ENCODE measurements around the gene LIMS4. TPM values are rescaled to one million over a fixed set of nuclear protein-coding genes. Genes with fewer than 3 reads are reported as not detected.
"Not testable (repeated sequence)": the region's sequence is repeated elsewhere in the genome, so short reads cannot be mapped to it uniquely, and the experiment has no call there.

LIMS4 gene
- total RNA-seq, 1 experiment from 2014 or later = 1.1 TPM

DNA sequence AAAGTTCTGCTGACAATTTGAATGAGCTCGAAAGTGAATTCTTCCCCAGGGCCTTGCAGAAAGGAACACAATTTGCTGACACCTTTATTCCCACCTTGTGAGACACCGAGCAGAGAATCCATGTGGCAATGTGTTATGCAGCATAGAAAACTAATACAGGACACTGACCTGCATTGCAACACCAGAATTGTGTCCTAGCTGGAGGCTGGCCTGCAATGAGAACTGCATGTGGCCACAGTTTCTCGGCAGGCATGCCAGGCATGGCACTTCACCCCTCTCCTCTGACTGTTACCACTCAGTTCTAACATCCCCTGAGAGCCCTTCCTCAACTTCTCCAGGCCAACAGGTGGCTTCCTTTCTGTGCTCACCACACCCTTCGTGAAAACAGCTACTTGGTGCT is 46.9 kb downstream of the LIMS4 start:
- ATAC-seq; H3K9me2 ChIP-seq (ENCODE audit: insufficient read depth); RAD21 ChIA-PET (ENCODE audit: low non-redundant PET in 1 of 2, low total read pairs in 2 of 2, uncharacterized antibody in 2 of 2, unreplicated experiment in 2 of 2); H3K9me3 ChIP-seq (ENCODE audit: control insufficient read depth in 1 of 2, insufficient read depth in 1 of 2, low read depth in 1 of 2, low read length in 2 of 2); H3K4me2 ChIP-seq (ENCODE audit: low read length); H3K27ac ChIP-seq (ENCODE audit: low read depth, low read length); BruUV-seq (replicated peaks); intact Hi-C loops (cut with micrococcal nuclease); H3K9ac ChIP-seq (ENCODE audit: low read length); H4K20me1 ChIP-seq (ENCODE audit: insufficient read depth); POLR2A ChIA-PET; CTCF ChIA-PET; H2AFZ ChIP-seq (ENCODE audit: low read depth, low read length, poor library complexity, severe bottlenecking); H3K4me1 ChIP-seq (ENCODE audit: control insufficient read depth in 1 of 2, insufficient read depth in 2 of 2, low read length in 2 of 2); DNase-seq (ENCODE audit: low read depth, low spot score); H3K79me2 ChIP-seq (ENCODE audit: insufficient read depth, low read length); H3K36me3 ChIP-seq (ENCODE audit: control insufficient read depth in 1 of 2, insufficient read depth in 2 of 2, low read length in 2 of 2); H3K27me3 ChIP-seq (ENCODE audit: insufficient read depth, low read length); H3K4me3 ChIP-seq (replicated peaks in 1 of 2; ENCODE audit: low read depth in 1 of 2, low read length in 2 of 2): not testable (repeated sequence)

DNA sequence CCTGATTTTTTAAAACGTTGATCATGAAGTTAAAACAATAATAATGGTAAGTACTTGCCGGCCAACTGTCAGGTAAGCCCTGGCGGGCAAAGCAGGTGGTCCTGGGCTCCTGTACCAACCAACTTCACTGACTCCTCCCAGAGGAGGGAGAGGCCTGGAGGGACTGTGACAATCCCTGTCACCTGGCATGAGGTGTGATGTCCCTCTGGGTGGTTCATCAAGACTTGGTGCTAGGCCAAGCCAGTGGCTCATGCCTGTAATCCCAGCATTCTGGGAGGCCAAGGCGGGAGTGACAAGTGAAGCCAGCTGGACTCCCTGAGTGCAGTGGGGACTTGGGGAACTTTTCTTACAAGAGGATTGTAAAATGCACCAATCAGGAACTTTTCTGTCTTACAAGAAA is 48.2 kb downstream of the LIMS4 start:
- H3K4me2 ChIP-seq (ENCODE audit: low read length); BruUV-seq (replicated peaks); DNase-seq (ENCODE audit: low read depth, low spot score); RAD21 ChIA-PET (ENCODE audit: low non-redundant PET in 1 of 2, low total read pairs in 2 of 2, uncharacterized antibody in 2 of 2, unreplicated experiment in 2 of 2); H3K79me2 ChIP-seq (ENCODE audit: insufficient read depth, low read length); H2AFZ ChIP-seq (ENCODE audit: low read depth, low read length, poor library complexity, severe bottlenecking); POLR2A ChIA-PET; H3K9me2 ChIP-seq (ENCODE audit: insufficient read depth); ATAC-seq; H3K4me3 ChIP-seq (replicated peaks in 1 of 2; ENCODE audit: low read depth in 1 of 2, low read length in 2 of 2); H3K27me3 ChIP-seq (ENCODE audit: insufficient read depth, low read length); H4K20me1 ChIP-seq (ENCODE audit: insufficient read depth); CTCF ChIA-PET; H3K9me3 ChIP-seq (ENCODE audit: control insufficient read depth in 1 of 2, insufficient read depth in 1 of 2, low read depth in 1 of 2, low read length in 2 of 2); H3K9ac ChIP-seq (ENCODE audit: low read length); H3K27ac ChIP-seq (ENCODE audit: low read depth, low read length); H3K36me3 ChIP-seq (ENCODE audit: control insufficient read depth in 1 of 2, insufficient read depth in 2 of 2, low read length in 2 of 2); intact Hi-C loops (cut with micrococcal nuclease); H3K4me1 ChIP-seq (ENCODE audit: control insufficient read depth in 1 of 2, insufficient read depth in 2 of 2, low read length in 2 of 2): not testable (repeated sequence)

DNA sequence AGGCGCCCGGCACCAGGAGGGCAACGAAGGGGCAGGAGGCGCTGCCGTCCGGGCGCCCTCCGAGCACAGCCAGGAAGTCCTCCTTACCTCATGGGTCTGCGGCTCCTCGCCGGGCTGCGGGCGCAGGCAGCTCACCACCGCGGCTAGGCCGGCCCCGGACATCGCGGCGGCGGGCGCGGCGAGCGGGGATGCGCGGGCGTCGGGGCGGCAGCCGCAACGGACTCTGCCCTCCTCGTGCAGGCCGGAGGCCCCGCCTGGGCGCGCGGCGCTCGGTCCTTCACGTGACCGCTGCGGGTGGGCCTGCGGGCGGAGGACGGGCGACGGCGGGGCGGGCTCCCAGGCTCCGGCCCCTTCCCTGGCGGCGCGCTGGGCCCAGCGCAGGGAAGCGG is 49.0 kb downstream of the LIMS4 start:
- BruUV-seq (replicated peaks); H3K27me3 ChIP-seq (ENCODE audit: insufficient read depth, low read length); H2AFZ ChIP-seq (ENCODE audit: low read depth, low read length, poor library complexity, severe bottlenecking); POLR2A ChIA-PET; H3K27ac ChIP-seq (ENCODE audit: low read depth, low read length); CTCF ChIA-PET; H4K20me1 ChIP-seq (ENCODE audit: insufficient read depth); RAD21 ChIA-PET (ENCODE audit: low non-redundant PET in 1 of 2, low total read pairs in 2 of 2, uncharacterized antibody in 2 of 2, unreplicated experiment in 2 of 2); H3K36me3 ChIP-seq (ENCODE audit: control insufficient read depth in 1 of 2, insufficient read depth in 2 of 2, low read length in 2 of 2); H3K4me3 ChIP-seq (replicated peaks in 1 of 2; ENCODE audit: low read depth in 1 of 2, low read length in 2 of 2); H3K4me1 ChIP-seq (ENCODE audit: control insufficient read depth in 1 of 2, insufficient read depth in 2 of 2, low read length in 2 of 2); H3K4me2 ChIP-seq (ENCODE audit: low read length); H3K9ac ChIP-seq (ENCODE audit: low read length); intact Hi-C loops (cut with micrococcal nuclease); H3K79me2 ChIP-seq (ENCODE audit: insufficient read depth, low read length); ATAC-seq; H3K9me2 ChIP-seq (ENCODE audit: insufficient read depth); H3K9me3 ChIP-seq (ENCODE audit: control insufficient read depth in 1 of 2, insufficient read depth in 1 of 2, low read depth in 1 of 2, low read length in 2 of 2); DNase-seq (ENCODE audit: low read depth, low spot score): not testable (repeated sequence)

DNA sequence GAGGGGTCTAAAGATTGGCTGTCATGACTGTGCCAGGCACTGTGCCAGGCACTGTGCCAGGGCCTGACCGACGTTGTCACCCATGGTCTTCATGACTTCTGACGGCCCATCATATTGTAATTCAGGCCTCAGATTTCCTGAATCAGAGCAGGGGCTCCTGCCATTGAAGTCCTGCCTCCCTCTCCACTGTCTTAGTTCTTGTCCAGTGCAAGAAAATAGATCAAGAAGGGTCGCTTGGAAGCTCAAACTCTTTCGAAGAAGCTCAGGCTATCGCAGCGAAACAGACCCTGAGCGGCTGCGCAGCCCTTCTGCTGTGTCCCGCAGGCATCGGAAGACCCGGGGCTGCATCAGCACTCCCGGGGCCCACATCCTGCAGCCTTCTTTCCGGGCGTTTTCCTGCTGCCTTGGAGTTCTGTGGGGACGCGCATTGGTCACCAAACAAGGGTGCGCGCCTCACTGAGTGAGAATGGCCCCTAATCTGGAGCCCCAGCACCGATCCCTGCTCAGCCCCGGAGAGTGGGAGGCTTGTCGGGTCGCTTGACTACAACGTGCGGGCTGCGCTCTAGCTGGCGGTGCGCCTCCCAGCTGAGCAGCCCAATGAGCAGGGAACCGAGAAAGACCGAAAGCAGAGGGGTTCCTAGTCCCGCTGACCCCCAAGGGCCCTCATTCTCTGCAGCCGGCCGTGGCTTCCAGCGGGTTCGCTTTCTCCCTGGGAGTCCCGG is 49.6 kb downstream of the LIMS4 start:
- H3K4me1 ChIP-seq (ENCODE audit: control insufficient read depth in 1 of 2, insufficient read depth in 2 of 2, low read length in 2 of 2); H3K27me3 ChIP-seq (ENCODE audit: insufficient read depth, low read length); H3K4me2 ChIP-seq (ENCODE audit: low read length); H3K79me2 ChIP-seq (ENCODE audit: insufficient read depth, low read length); H3K36me3 ChIP-seq (ENCODE audit: control insufficient read depth in 1 of 2, insufficient read depth in 2 of 2, low read length in 2 of 2); H2AFZ ChIP-seq (ENCODE audit: low read depth, low read length, poor library complexity, severe bottlenecking); intact Hi-C loops (cut with micrococcal nuclease); H3K4me3 ChIP-seq (replicated peaks in 1 of 2; ENCODE audit: low read depth in 1 of 2, low read length in 2 of 2); H3K27ac ChIP-seq (ENCODE audit: low read depth, low read length); H4K20me1 ChIP-seq (ENCODE audit: insufficient read depth); ATAC-seq; BruUV-seq (replicated peaks); H3K9me2 ChIP-seq (ENCODE audit: insufficient read depth); CTCF ChIA-PET; RAD21 ChIA-PET (ENCODE audit: low non-redundant PET in 1 of 2, low total read pairs in 2 of 2, uncharacterized antibody in 2 of 2, unreplicated experiment in 2 of 2); H3K9me3 ChIP-seq (ENCODE audit: control insufficient read depth in 1 of 2, insufficient read depth in 1 of 2, low read depth in 1 of 2, low read length in 2 of 2); H3K9ac ChIP-seq (ENCODE audit: low read length); POLR2A ChIA-PET; DNase-seq (ENCODE audit: low read depth, low spot score): not testable (repeated sequence)
